ENCODE data around the gene KIAA0232.

- TF ChIP-seq EZH2 (optimal IDR thresholded peaks at IDR 0.05; ENCODE audit: low read depth, low read length) (no peak), CTCF (IDR thresholded peaks at IDR 0.05; ENCODE audit: low read length) (no peak), EZH2phosphoT487 (IDR thresholded peaks at IDR 0.05; ENCODE audit: low read length) (no peak)
These were observed 116.2 kb downstream of the KIAA0232 start for GRCh38 chr4:6898763-6899162.
